ENCODE results near the gene ABCC1. TPM values are rescaled to one million over a fixed set of nuclear protein-coding genes. Genes with fewer than 3 reads are reported as not detected.
"Not testable (repeated sequence)": the region's sequence is repeated elsewhere in the genome, so short reads cannot be mapped to it uniquely, and the experiment has no call there.

The ABCC1 gene
- total RNA-seq, 1 donor from 2014 or later = 8.2 TPM

- DNase-seq (ENCODE audit: low spot score in 2 of 2) = no peak
- no peak for FAIRE-seq
These were observed 151.2 kb downstream of the ABCC1 start for GRCh38 chr16:16100631-16101030.

GRCh38 chr16:16101585-16101984, 152.2 kb downstream of the ABCC1 start:
- DNase-seq (ENCODE audit: low spot score in 2 of 2) = no peak
- no peak for FAIRE-seq

GRCh38 chr16:16102738-16103137, 153.3 kb downstream of the ABCC1 start:
- FAIRE-seq (no peak), DNase-seq (ENCODE audit: low spot score in 2 of 2) (no peak)

GRCh38 chr16:16104132-16104803, 154.9 kb downstream of the ABCC1 start:
- FAIRE-seq; DNase-seq (ENCODE audit: low spot score in 2 of 2): not testable (repeated sequence)

- not testable (repeated sequence) for DNase-seq (ENCODE audit: low spot score in 2 of 2); FAIRE-seq
These were observed 155.4 kb downstream of the ABCC1 start for GRCh38 chr16:16104804-16105141.

- DNase-seq (ENCODE audit: low spot score in 2 of 2) (no peak), FAIRE-seq (no peak)
These were observed 156.2 kb downstream of the ABCC1 start for GRCh38 chr16:16105646-16106045.

- FAIRE-seq = no peak
These were observed 157.1 kb downstream of the ABCC1 start for GRCh38 chr16:16106466-16106865.

GRCh38 chr16:16107839-16108238, 158.4 kb downstream of the ABCC1 start:
- DNase-seq (ENCODE audit: low spot score in 2 of 2) (no peak), FAIRE-seq (no peak)

More at GRCh38 chr16:16106466-16106865, 157.1 kb downstream of the ABCC1 start:
- no peak for DNase-seq (ENCODE audit: low spot score in 2 of 2)

GRCh38 chr16:16108759-16109158, 159.3 kb downstream of the ABCC1 start:
- DNase-seq (ENCODE audit: low spot score in 2 of 2) = no peak
- FAIRE-seq = no peak

- DNase-seq (ENCODE audit: low spot score in 2 of 2) (no peak), FAIRE-seq (no peak)
These were observed 160.2 kb downstream of the ABCC1 start for GRCh38 chr16:16109453-16110110.

GRCh38 chr16:16110111-16110490, 160.7 kb downstream of the ABCC1 start:
- no peak for FAIRE-seq

GRCh38 chr16:16111639-16112038, 162.2 kb downstream of the ABCC1 start:
- FAIRE-seq = no peak
- DNase-seq (ENCODE audit: low spot score in 2 of 2) = no peak

More at GRCh38 chr16:16110111-16110490, 160.7 kb downstream of the ABCC1 start:
- DNase-seq (ENCODE audit: low spot score in 2 of 2) = no peak

GRCh38 chr16:16112450-16113053, 163.1 kb downstream of the ABCC1 start:
- DNase-seq (ENCODE audit: low spot score in 2 of 2) = no peak
- FAIRE-seq = no peak

- DNase-seq (ENCODE audit: low spot score in 2 of 2) (no peak), FAIRE-seq (no peak)
These were observed 163.7 kb downstream of the ABCC1 start for GRCh38 chr16:16113076-16113475.

- FAIRE-seq (no peak), DNase-seq (ENCODE audit: low spot score in 2 of 2) (no peak)
These were observed 167.4 kb downstream of the ABCC1 start for GRCh38 chr16:16116841-16117240.

- DNase-seq (ENCODE audit: low spot score in 2 of 2) (no peak), FAIRE-seq (no peak)
These were observed 168.9 kb downstream of the ABCC1 start for GRCh38 chr16:16118337-16118736.

GRCh38 chr16:16120044-16120381, 170.6 kb downstream of the ABCC1 start:
- DNase-seq (ENCODE audit: low spot score in 2 of 2) (no peak), FAIRE-seq (no peak)

- FAIRE-seq (no peak), DNase-seq (ENCODE audit: low spot score in 2 of 2) (peak in 1 of 2 donors; percentile 58)
These were observed 171.2 kb downstream of the ABCC1 start for GRCh38 chr16:16120382-16121184.

- FAIRE-seq (no peak), DNase-seq (ENCODE audit: low spot score in 2 of 2) (no peak)
These were observed 171.8 kb downstream of the ABCC1 start for GRCh38 chr16:16121185-16121727.

GRCh38 chr16:16122264-16122663, 172.8 kb downstream of the ABCC1 start:
- DNase-seq (ENCODE audit: low spot score in 2 of 2) (no peak), FAIRE-seq (no peak)

- no peak for DNase-seq (ENCODE audit: low spot score in 2 of 2)
- no peak for FAIRE-seq
These were observed 175.0 kb downstream of the ABCC1 start for GRCh38 chr16:16124438-16124837.

All from frontal cortex (tissue), 4 donors.